ENCODE measurements around the gene VOPP1. TPM values are rescaled to one million over a fixed set of nuclear protein-coding genes. Genes with fewer than 3 reads are reported as not detected.
"Not testable (repeated sequence)": the region's sequence is repeated elsewhere in the genome, so short reads cannot be mapped to it uniquely, and the experiment has no call there.

VOPP1 gene
- total RNA-seq, 1 experiment from 2014 or later: 30.3 TPM

GRCh38 chr7:55472928-55473725 lies 99.2 kb downstream of the VOPP1 start:
- Histone ChIP-seq H3K9ac (ENCODE audit: low read length) (no peak overlapping the region), H3K79me2 (ENCODE audit: insufficient read depth, low read length) (no peaks in the 10 kb centered on the region), H3K9me2 (ENCODE audit: insufficient read depth) (no peaks in the 10 kb centered on the region), H3K36me3 (ENCODE audit: control insufficient read depth in 1 of 2, insufficient read depth in 2 of 2, low read length in 2 of 2) (no peaks in the 10 kb centered on the region), H3K4me2 (ENCODE audit: low read length) (no peak overlapping the region), H3K9me3 (ENCODE audit: control insufficient read depth in 1 of 2, insufficient read depth in 1 of 2, low read depth in 1 of 2, low read length in 2 of 2) (no peaks in the 10 kb centered on the region), H3K4me3 (replicated peaks in 1 of 2; ENCODE audit: low read depth in 1 of 2, low read length in 2 of 2) (no peak overlapping the region), H4K20me1 (ENCODE audit: insufficient read depth) (no peaks in the 10 kb centered on the region), H3K27me3 (ENCODE audit: insufficient read depth, low read length) (no peaks in the 10 kb centered on the region), H3K27ac (ENCODE audit: low read depth, low read length) (no peak overlapping the region), H2AFZ (ENCODE audit: low read depth, low read length, poor library complexity, severe bottlenecking) (no peak overlapping the region), H3K4me1 (ENCODE audit: control insufficient read depth in 1 of 2, insufficient read depth in 2 of 2, low read length in 2 of 2) (no peaks in the 10 kb centered on the region)
- ATAC-seq (no peak), DNase-seq (ENCODE audit: low read depth, low spot score) (no peak)
- POLR2A ChIA-PET: no interaction called here
- intact Hi-C loops (cut with micrococcal nuclease): no loop called here
- no TSS peak for BruUV-seq (replicated peaks)
- TF ChIP-seq, protein P1, sequence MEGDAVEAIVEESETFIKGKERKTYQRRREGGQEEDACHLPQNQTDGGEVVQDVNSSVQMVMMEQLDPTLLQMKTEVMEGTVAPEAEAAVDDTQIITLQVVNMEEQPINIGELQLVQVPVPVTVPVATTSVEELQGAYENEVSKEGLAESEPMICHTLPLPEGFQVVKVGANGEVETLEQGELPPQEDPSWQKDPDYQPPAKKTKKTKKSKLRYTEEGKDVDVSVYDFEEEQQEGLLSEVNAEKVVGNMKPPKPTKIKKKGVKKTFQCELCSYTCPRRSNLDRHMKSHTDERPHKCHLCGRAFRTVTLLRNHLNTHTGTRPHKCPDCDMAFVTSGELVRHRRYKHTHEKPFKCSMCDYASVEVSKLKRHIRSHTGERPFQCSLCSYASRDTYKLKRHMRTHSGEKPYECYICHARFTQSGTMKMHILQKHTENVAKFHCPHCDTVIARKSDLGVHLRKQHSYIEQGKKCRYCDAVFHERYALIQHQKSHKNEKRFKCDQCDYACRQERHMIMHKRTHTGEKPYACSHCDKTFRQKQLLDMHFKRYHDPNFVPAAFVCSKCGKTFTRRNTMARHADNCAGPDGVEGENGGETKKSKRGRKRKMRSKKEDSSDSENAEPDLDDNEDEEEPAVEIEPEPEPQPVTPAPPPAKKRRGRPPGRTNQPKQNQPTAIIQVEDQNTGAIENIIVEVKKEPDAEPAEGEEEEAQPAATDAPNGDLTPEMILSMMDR (IDR thresholded peaks at IDR 0.05 in 2 of 3, conservative IDR thresholded peaks at IDR 0.05 in 1 of 3; ENCODE audit: borderline replicate concordance in 1 of 3, insufficient read depth in 1 of 3, low read depth in 2 of 3, low read length in 2 of 3): no peak
- no peak for TF ChIP-seq CEBPB (IDR thresholded peaks at IDR 0.05; ENCODE audit: low read depth)
- CTCF ChIA-PET: no interaction called here
- RAD21 ChIA-PET (ENCODE audit: low non-redundant PET in 1 of 2, low total read pairs in 2 of 2, uncharacterized antibody in 2 of 2, unreplicated experiment in 2 of 2): no interaction called here

DNA sequence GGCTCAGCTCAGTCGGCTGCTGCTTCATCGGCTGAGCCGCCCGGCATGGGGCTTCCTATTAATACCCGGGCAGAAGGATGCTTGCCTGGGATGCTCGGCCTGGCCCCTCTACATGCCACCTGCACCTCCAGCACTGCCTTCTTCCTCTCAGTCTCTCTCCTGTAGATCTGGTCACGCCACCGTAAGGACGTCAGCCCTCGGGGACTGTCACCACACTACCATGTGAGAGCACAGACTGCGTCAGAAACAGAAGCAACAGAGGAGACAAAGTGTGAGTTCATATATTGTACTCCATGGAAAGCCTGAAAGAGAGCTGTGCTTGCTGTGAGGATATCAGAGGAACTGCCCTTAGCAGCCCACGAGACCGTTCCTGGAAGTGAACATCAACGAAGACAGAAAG lies 99.9 kb downstream of the VOPP1 start:
- POLR2A ChIA-PET; H3K9ac ChIP-seq (ENCODE audit: low read length); H3K4me2 ChIP-seq (ENCODE audit: low read length); H2AFZ ChIP-seq (ENCODE audit: low read depth, low read length, poor library complexity, severe bottlenecking); H3K9me3 ChIP-seq (ENCODE audit: control insufficient read depth in 1 of 2, insufficient read depth in 1 of 2, low read depth in 1 of 2, low read length in 2 of 2); RAD21 ChIA-PET (ENCODE audit: low non-redundant PET in 1 of 2, low total read pairs in 2 of 2, uncharacterized antibody in 2 of 2, unreplicated experiment in 2 of 2); H3K4me1 ChIP-seq (ENCODE audit: control insufficient read depth in 1 of 2, insufficient read depth in 2 of 2, low read length in 2 of 2); H3K36me3 ChIP-seq (ENCODE audit: control insufficient read depth in 1 of 2, insufficient read depth in 2 of 2, low read length in 2 of 2); H3K4me3 ChIP-seq (replicated peaks in 1 of 2; ENCODE audit: low read depth in 1 of 2, low read length in 2 of 2); H4K20me1 ChIP-seq (ENCODE audit: insufficient read depth); H3K27me3 ChIP-seq (ENCODE audit: insufficient read depth, low read length); ATAC-seq; CTCF ChIA-PET; H3K9me2 ChIP-seq (ENCODE audit: insufficient read depth); H3K27ac ChIP-seq (ENCODE audit: low read depth, low read length); DNase-seq (ENCODE audit: low read depth, low spot score); H3K79me2 ChIP-seq (ENCODE audit: insufficient read depth, low read length); BruUV-seq (replicated peaks); intact Hi-C loops (cut with micrococcal nuclease): not testable (repeated sequence)

DNA sequence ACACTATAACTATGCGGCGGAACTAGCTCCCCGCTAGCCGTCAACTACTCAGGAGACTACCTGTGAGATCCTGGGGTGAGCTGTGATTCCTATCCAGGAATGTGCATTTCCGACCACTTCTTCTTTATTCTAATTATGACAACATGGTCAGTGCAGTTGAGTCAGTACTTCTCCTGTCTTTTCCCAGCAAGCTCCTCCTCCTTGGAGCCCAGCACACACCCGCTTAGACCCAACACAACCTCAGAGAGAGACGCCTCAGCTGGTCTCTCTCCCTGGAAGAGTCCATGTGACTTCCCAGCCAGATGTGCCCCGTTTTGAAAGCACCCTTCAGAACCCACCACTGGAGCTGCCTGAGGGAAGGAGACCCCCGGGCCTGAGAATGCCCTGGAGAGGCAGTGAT lies 100.7 kb downstream of the VOPP1 start:
- H3K4me3 ChIP-seq (replicated peaks in 1 of 2; ENCODE audit: low read depth in 1 of 2, low read length in 2 of 2); CTCF ChIA-PET; BruUV-seq (replicated peaks); H3K9ac ChIP-seq (ENCODE audit: low read length); H3K36me3 ChIP-seq (ENCODE audit: control insufficient read depth in 1 of 2, insufficient read depth in 2 of 2, low read length in 2 of 2); intact Hi-C loops (cut with micrococcal nuclease); RAD21 ChIA-PET (ENCODE audit: low non-redundant PET in 1 of 2, low total read pairs in 2 of 2, uncharacterized antibody in 2 of 2, unreplicated experiment in 2 of 2); H3K4me1 ChIP-seq (ENCODE audit: control insufficient read depth in 1 of 2, insufficient read depth in 2 of 2, low read length in 2 of 2); H3K27ac ChIP-seq (ENCODE audit: low read depth, low read length); H3K79me2 ChIP-seq (ENCODE audit: insufficient read depth, low read length); POLR2A ChIA-PET; H2AFZ ChIP-seq (ENCODE audit: low read depth, low read length, poor library complexity, severe bottlenecking); H3K27me3 ChIP-seq (ENCODE audit: insufficient read depth, low read length); H4K20me1 ChIP-seq (ENCODE audit: insufficient read depth); ATAC-seq; H3K9me2 ChIP-seq (ENCODE audit: insufficient read depth); H3K4me2 ChIP-seq (ENCODE audit: low read length); DNase-seq (ENCODE audit: low read depth, low spot score); H3K9me3 ChIP-seq (ENCODE audit: control insufficient read depth in 1 of 2, insufficient read depth in 1 of 2, low read depth in 1 of 2, low read length in 2 of 2): not testable (repeated sequence)

Measured in HCT116 (cell line).